Measurements from ENCODE around the gene SKP1. TPM values are rescaled to one million over a fixed set of nuclear protein-coding genes. Genes with fewer than 3 reads are reported as not detected.

The SKP1 gene
- total RNA-seq, 1 donor from 2014 or later, result 352 TPM

GRCh38 chr5:134138416-134139376 is 38.1 kb downstream of the SKP1 start:
- Mint-ChIP-seq H3K4me3 (no peak overlapping the region), H3K9me3 (no peaks in the 10 kb centered on the region), H3K4me1 (peaks cover 6% of the 10 kb centered on the region), H3K27me3 (ENCODE audit: low read depth) (no peaks in the 10 kb centered on the region), H3K36me3 (peaks cover 8% of the 10 kb centered on the region), H3K27ac (peak overlapping the region; percentile 16)
- no peak for TF ChIP-seq CTCF (IDR thresholded peaks at IDR 0.05; ENCODE audit: unreplicated experiment)
- peak in 1 of 2 experiments; percentile 35 for DNase-seq (ENCODE audit: low spot score in 2 of 2, unreplicated experiment in 2 of 2)

- Mint-ChIP-seq H3K27me3 (ENCODE audit: low read depth) (no peaks in the 10 kb centered on the region), H3K9me3 (no peaks in the 10 kb centered on the region), H3K4me1 (peaks cover 6% of the 10 kb centered on the region), H3K4me3 (no peak overlapping the region), H3K36me3 (peaks cover 8% of the 10 kb centered on the region), H3K27ac (no peak overlapping the region)
- DNase-seq (ENCODE audit: low spot score in 2 of 2, unreplicated experiment in 2 of 2), result peak in 1 of 2 experiments; percentile 25
- no peak for TF ChIP-seq CTCF (IDR thresholded peaks at IDR 0.05; ENCODE audit: unreplicated experiment)
These were observed 40.0 kb downstream of the SKP1 start for GRCh38 chr5:134136771-134137170.

DNA sequence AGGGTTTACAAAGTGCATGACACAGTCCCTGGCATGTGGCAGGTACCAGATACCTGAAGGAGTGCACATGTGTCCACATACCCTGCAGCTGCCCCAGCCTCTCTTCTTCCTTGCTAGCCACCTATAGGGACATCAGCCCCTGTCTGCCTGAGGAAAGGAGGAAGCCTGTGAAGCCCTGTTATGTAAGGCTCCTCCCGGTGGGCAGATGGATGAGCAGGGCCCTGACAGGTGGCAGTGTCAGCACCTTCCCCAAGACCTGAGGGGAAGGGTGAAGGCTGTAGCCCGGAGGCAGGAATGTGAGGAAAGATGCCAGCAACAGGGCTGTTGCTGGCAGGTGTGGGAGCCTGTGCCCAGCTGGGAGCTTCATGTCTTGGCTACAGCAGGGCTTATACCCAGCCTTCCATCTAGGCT is 40.5 kb downstream of the SKP1 start:
- Mint-ChIP-seq H3K27me3 (ENCODE audit: low read depth) (no peaks in the 10 kb centered on the region), H3K4me3 (no peak overlapping the region), H3K27ac (no peak overlapping the region), H3K4me1 (peaks cover 6% of the 10 kb centered on the region), H3K9me3 (no peaks in the 10 kb centered on the region), H3K36me3 (peaks cover 8% of the 10 kb centered on the region)
- no peak for TF ChIP-seq CTCF (IDR thresholded peaks at IDR 0.05; ENCODE audit: unreplicated experiment)
- DNase-seq (ENCODE audit: low spot score in 2 of 2, unreplicated experiment in 2 of 2), result no peak

DNA sequence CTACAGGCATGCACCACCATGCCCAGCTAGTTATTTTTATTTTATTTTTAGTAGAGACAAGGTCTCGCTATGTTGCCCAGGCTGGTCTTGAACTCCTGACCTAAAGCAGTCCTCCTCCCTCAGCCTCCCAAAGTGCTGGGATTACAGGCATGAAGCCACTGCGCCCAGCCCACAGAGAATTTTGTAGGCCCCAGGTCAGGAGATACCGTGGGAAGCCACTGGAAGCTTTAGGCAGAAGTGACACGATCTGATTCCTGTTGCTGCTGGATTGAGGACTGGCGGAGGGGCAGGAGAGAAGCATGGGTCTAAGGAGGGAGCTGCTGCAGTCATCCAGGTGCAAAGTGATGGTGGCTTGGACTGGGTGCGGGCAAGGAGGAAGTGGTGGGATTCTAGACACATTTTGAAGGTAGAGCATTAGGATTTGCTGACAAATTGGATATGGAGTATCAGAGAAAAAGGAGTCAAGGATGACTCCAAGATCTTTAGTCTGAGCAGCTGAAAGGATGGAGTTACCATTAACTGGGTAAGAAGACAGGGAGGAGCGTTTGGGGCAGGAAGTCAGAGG is 41.6 kb downstream of the SKP1 start:
- Mint-ChIP-seq H3K36me3 (peaks cover 8% of the 10 kb centered on the region), H3K4me3 (no peak overlapping the region), H3K27ac (no peak overlapping the region), H3K27me3 (ENCODE audit: low read depth) (no peaks in the 10 kb centered on the region), H3K9me3 (no peaks in the 10 kb centered on the region), H3K4me1 (no peaks in the 10 kb centered on the region)
- DNase-seq (ENCODE audit: low spot score in 2 of 2, unreplicated experiment in 2 of 2), result no peak
- no peak for TF ChIP-seq CTCF (IDR thresholded peaks at IDR 0.05; ENCODE audit: unreplicated experiment)

- DNase-seq (ENCODE audit: low spot score in 2 of 2, unreplicated experiment in 2 of 2), result no peak
- peaks cover 8% of the 10 kb centered on the region for H3K36me3 Mint-ChIP-seq
- no peaks in the 10 kb centered on the region for H3K4me1 Mint-ChIP-seq
- TF ChIP-seq CTCF (IDR thresholded peaks at IDR 0.05; ENCODE audit: unreplicated experiment), result no peak
- H3K9me3 Mint-ChIP-seq, result no peaks in the 10 kb centered on the region
- H3K4me3 Mint-ChIP-seq, result no peak overlapping the region
- H3K27me3 Mint-ChIP-seq (ENCODE audit: low read depth), result no peaks in the 10 kb centered on the region
- H3K27ac Mint-ChIP-seq, result no peak overlapping the region
These were observed 42.7 kb downstream of the SKP1 start for GRCh38 chr5:134133995-134134541.

Measured in mesothelial cell of epicardium (in vitro differentiated cells).